Vagina (tissue), 2 donors: ENCODE results near the gene EMD.

Experiments
- CTCF ChIP-seq, 3 experiments: fragments of 450-650 bp in 2 of 3; fragments of 200-600 bp in 1 of 3; sonication (generic) in 1 of 3; IDR thresholded peaks; one replicate each; pipeline ENCODE4 v1.5.1; 2017 to 2019; ENCODE audit warnings: antibody characterized with exemption in 3 of 3, mild to moderate bottlenecking in 2 of 3, moderate library complexity in 2 of 3
- POLR2A ChIP-seq, 2 donors: fragments of 450-650 bp; IDR thresholded peaks; one replicate each; pipeline ENCODE4 v1.6.1; 2017; ENCODE audit warnings: antibody characterized with exemption in 2 of 2, mild to moderate bottlenecking in 2 of 2, moderate library complexity in 2 of 2

GRCh38 chrX:154396973-154397887 lies 18.1 kb downstream of the EMD start:
- TF ChIP-seq POLR2A (IDR thresholded peaks at IDR 0.05) (peak in 1 of 2 donors; percentile 30), CTCF (IDR thresholded peaks at IDR 0.05) (no peak)
